Measurements from ENCODE around the gene ROR1.

GRCh38 chr1:63790989-63791388 lies 17.2 kb downstream of the ROR1 start:
- TF ChIP-seq CTCF (IDR thresholded peaks at IDR 0.05) (no peak), EP300 (IDR thresholded peaks at IDR 0.05) (no peak), POLR2A (IDR thresholded peaks at IDR 0.05; ENCODE audit: low read depth) (no peak)
